CD4-positive, alpha-beta T cell treated with Interleukin-15 for 4 hours (primary cell): ENCODE data around the gene LRMDA.

Experiments
- DNase-seq: peaks from one replicate; pipeline ENCODE4 v3.0.0-alpha.2; 2020; ENCODE audit warnings: low spot score

LRMDA gene

DNA sequence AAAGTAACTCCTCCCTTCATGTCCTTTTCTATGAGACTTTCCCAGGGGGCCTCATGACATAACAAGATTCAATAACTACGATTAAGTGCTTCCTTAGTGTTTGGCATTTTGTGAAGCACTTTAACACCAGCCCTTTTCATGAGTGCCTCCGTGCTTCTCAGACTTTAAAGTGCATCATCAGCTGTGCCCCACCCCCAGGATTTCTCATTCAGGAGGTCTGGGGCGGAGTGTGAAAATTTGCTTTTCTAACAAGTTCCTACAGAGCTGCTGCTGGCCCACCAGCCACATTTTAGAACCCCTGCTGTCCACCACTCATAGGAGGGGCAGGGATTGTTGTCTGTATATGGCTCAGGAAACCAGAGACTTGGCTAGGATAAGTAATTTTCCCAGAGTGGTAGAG, 445.3 kb downstream of the LRMDA start:
- no peak for DNase-seq

- no peak for DNase-seq
Observed at GRCh38 chr10:75877877-75878276, 446.5 kb downstream of the LRMDA start.

GRCh38 chr10:75878586-75878985, 447.2 kb downstream of the LRMDA start:
- DNase-seq = no peak

DNA sequence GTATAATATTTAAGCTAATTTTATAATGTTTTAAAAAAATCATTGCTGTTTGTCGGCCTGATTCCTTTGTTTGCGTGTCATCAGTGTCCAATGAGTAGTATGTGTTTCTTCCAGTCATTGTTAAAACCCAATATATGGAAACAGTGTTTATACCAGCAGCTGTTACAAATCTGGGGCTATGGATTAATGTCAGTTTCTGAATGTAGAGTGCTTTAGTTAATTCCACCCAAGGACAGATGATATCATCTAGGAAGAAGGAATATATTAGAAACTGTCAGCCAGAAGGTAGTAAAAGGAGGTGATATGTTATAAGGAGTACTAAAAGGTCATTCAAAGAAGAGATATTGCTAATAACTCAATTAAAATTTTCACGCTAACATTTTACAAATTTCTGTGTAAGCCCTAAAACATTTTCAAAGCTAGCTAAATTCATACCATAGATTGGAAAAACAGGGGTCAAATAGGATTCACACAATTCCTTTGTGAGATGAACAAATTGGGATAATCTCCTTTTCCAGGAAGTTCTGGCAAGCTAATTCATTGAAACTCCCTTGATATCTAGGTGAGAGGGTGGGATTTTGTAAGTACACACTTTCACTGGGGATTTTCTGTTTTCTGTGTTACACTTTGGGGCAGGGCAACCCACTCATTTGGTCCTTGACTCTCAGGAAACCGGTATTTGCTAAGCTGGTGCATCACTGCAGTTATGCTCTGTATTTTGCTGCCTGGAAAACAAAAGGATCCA, 448.8 kb downstream of the LRMDA start:
- DNase-seq = no peak

- no peak for DNase-seq
Observed at GRCh38 chr10:75883081-75884072, 452.0 kb downstream of the LRMDA start.

DNA sequence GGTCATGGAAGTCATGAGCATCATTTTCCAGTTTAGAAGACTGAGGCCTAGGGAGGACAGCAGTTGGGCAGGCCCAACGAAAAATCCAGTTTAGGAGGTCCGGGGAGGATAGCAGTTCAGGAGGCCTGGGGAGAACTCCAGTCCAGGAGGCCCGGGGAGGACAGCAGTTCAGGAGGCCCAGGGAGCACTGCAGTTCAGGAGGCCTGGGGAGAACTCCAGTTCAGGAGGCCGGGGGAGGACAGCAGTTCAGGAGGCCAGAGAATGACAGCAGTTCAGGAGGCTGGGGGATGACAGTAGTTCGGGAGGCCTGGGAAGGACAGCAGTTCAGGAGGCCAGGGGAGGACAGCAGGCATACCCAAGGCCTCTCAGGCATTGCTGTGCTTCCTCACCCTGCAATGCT, 453.4 kb downstream of the LRMDA start:
- no peak for DNase-seq

DNA sequence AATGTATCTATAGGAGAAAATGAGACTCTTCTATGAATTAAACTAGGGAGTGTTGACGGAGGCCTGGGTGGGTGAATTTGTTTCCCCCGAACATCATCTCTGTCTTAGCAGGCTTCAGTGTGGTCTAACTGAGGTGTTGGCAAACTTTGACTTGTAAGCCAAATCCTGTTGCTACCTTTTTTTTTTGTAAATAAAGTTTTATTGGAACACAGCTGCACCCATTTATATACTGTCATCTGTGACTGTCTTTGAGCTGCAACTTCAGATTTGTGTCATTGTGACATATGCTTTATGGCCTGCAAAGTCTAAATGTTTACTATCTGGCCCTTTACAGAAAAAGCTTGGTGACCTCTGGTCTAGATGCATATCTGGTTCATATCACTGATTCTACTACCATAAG, 455.9 kb downstream of the LRMDA start:
- no peak for DNase-seq

DNA sequence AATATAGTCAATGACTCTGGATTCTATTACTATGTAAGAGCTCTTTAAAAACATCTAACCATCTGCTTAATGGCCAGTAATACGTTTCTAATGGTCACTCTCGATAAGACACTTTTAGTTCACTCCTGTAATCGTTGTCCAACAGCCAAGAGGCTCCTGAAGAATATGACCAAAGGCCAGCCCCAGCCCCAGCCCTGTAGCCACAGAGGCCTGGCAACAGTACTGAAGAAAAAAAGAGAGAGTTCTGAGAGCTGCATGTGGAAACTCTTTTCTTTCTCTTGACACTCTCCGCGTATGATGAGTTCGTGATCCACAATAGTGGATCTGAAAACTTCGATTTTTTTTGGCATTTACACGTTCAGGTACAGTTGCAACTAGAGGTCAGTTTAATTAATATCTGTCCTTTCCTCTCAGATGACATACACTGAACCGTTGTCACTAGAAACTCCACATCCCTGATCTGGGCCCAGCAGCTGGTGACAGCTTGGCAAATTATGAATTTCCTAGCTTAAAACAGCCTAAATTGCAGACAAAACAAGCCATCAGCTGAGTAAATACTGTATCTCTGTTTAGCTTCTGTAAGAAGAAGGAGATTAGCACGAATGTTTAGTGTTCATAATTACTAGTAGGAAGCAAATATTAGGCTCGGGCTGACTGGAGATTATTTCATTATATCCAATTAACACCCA, 456.7 kb downstream of the LRMDA start:
- DNase-seq = no peak

- no peak for DNase-seq
Observed at GRCh38 chr10:75889051-75889450, 457.6 kb downstream of the LRMDA start.

GRCh38 chr10:75894761-75895160, 463.3 kb downstream of the LRMDA start:
- DNase-seq = no peak

GRCh38 chr10:75895259-75895658, 463.8 kb downstream of the LRMDA start:
- DNase-seq = no peak

DNA sequence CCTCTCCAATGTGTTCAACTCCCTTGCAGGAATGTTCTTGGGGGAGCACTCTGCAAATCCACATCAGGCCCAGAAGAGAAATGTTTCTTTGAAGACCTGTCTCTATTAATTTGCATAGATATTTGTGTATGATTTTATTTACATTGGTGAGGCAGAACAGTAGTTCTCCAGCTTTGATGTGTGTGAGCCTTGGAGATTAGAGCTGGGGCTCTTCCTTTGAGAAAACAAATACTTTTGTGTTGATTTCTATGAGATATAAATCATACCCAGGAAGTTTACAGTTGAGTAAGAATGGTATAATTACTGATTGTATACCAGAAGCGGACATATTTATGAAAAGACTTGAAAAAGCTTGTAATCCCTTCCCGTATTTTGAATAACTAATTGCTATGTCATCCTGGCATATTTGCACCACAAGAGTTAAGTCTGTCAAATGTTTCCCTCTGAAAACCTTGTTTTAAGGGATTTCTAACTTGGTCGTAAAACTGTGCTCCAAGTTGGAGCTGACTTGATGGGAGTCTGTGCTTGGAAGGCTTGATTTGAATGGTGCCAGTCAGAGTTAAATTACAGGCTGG, 468.5 kb downstream of the LRMDA start:
- no peak for DNase-seq

- DNase-seq = no peak
Observed at GRCh38 chr10:75902816-75903215, 471.4 kb downstream of the LRMDA start.

GRCh38 chr10:75904499-75905283, 473.3 kb downstream of the LRMDA start:
- no peak for DNase-seq

- DNase-seq = no peak
Observed at GRCh38 chr10:75905490-75905889, 474.1 kb downstream of the LRMDA start.

DNA sequence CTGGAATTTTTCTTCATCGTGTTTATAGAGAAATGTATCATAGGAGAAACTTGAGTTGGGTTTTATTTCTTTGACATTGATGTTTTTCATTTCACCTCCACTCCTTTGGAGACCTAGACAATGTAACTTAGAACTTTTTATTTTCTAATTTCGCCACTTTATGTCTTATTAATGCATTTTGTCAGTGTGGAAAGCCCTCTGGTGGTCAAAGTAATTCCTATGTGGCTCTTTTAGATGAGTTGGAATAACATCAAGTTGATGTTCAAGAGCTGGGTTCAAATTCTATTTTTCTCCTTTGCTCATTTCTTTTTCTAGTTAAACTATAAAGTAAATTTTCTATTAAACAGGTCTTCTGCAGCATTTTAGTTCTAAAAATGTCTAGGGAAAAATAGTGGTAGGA, 478.6 kb downstream of the LRMDA start:
- no peak for DNase-seq

DNA sequence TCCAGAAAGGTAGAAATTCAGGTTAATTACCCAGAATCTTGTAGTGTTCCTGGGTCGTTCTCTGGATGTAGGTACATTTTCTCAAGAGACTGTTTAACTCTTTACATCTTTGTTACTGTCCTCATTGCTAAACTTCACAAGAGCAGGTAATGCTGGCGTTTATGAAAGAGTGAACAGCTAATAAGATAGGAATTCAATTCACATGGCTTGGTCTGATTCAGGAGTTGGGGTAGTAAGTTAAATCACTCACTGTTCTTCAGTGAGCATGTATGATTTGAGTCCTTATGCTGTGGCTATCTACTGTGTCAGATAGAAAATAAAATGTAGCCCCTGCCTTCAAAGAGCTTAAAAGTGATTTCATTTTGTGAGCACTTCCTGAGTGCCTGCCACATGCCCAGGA, 480.0 kb downstream of the LRMDA start:
- no peak for DNase-seq

DNA sequence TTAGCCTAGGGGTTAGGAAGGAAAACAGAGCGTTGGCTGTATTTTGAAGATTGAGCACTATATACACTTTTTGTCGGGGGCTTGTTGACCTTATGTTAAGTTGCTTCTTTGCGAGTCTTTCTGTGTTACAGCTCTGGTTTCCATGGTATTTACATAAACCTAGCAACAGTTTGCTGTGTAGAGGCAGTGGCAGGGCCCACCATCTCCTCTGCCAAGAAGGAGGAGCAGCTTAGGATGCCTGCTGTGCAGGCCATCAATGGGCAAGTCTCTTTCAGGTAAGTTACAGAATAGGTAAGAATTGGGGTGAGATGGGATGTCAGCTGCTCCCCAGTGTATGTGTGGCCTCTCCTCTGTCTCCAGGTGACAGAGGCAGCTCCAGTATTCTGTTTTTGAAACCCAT, 485.5 kb downstream of the LRMDA start:
- DNase-seq = no peak

GRCh38 chr10:75919913-75920312, 488.5 kb downstream of the LRMDA start:
- no peak for DNase-seq

DNA sequence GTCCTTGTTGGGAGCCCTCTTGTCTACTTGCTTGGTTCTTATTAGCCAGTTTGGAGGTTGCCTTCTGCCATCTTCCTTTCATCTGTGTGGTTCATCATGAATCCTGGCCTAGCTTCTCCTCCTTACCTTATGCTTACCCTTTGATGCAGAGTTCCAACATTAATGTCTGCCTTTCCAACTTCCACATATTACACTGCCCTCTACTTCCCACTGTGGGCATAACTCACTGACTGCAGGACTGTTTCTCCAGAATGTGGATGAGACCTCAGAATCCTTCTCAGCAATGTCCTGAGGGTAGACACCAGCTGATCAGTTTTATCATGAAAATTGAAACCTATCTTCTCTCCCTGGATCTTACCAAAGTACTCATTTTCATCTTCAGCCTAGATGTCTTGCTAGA, 491.0 kb downstream of the LRMDA start:
- no peak for DNase-seq

DNA sequence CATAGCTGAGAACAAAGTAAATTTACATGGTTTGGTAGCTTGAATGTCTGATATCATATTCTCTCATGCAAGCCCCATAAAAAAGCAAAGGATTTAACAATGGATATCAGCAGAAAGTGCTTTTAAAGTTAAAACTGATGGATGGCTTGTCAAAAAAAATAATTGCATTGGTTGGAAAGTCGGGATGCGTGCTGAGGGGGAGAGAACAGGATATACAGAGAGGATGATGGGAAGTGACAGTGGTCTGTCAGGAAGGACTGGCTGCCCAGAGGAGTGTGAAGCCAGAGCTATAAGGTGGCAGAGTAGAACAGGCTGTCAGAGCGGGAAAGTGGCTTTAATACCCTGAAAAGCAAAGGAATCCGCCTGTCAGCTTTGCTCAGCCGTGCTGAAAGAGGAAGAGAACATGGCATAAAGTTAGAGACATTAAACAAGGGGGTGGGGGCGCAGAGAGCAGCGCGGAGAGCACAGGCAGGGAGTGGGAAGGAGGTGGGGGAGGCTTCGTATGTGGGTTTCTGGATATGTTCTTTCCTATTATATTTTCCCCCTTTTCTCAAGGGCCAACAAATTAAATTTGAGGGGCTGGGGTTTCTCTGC, 493.0 kb downstream of the LRMDA start:
- no peak for DNase-seq
